K562 (cell line): ENCODE data around the gene MRPL40. TPM values are rescaled to one million over a fixed set of nuclear protein-coding genes. Genes with fewer than 3 reads are reported as not detected.

ENCODE experiments used
- BRD4 ChIP-seq: fragments of 200-600 bp; sonication (generic); IDR thresholded peaks from 2 replicates; pipeline ENCODE4 v1.6.1; 2017; ENCODE audit warnings: inconsistent platforms
- CTBP1 ChIP-seq: fragments of 450-650 bp; IDR thresholded peaks from 2 replicates; pipeline ENCODE4 v1.6.1; 2016; ENCODE audit warnings: borderline replicate concordance
- GATAD2B ChIP-seq: fragments of 450-650 bp; IDR thresholded peaks from 2 replicates; pipeline ENCODE4 v1.6.1; 2017; ENCODE audit warnings: mild to moderate bottlenecking, borderline replicate concordance
- HCFC1 ChIP-seq: IDR thresholded peaks from 2 replicates; pipeline ENCODE4 v1.6.1; 2012; ENCODE audit warnings: low read depth, low read length, improper control_type of control experiment
- MAZ ChIP-seq, 2 experiments: fragments of 450-650 bp in 1 of 2; sonication (generic) in 1 of 2; formaldehyde crosslinking; IDR thresholded peaks in 1 of 2; conservative IDR thresholded peaks in 1 of 2; 2 replicates each; pipeline versions ENCODE4 v1.4.0 to v1.5.0; 2020; ENCODE audit warnings: mild to moderate bottlenecking in 1 of 2, missing genetic modification reagents in 1 of 2
- MEF2D ChIP-seq: conservative IDR thresholded peaks from 2 replicates; pipeline ENCODE4 v1.6.1; 2016; ENCODE audit warnings: low read depth, missing genetic modification characterization, missing compliant biosample characterization
- RBBP5 ChIP-seq: fragments of 200-600 bp; sonication (generic); IDR thresholded peaks from 2 replicates; pipeline ENCODE4 v1.6.1; 2012; ENCODE audit warnings: borderline replicate concordance, mild to moderate bottlenecking, low read length, control low read depth, inconsistent platforms; ENCODE audit not compliant: insufficient read depth, poor library complexity, severe bottlenecking
- SMC3 ChIP-seq: conservative IDR thresholded peaks from 2 replicates; pipeline ENCODE4 v1.6.1; 2011; ENCODE audit warnings: low read depth, low read length, improper control_type of control experiment; ENCODE audit not compliant: insufficient read depth
- SNRNP70 ChIP-seq: fragments of 200-400 bp; formaldehyde crosslinking; optimal IDR thresholded peaks from 2 replicates; pipeline ENCODE3; 2017; ENCODE audit warnings: low read depth, low read length
- ZNF740 ChIP-seq, 3 experiments: fragments of 200-800 bp in 1 of 3; sonication (Bioruptor generic) in 1 of 3; sonication (generic) in 1 of 3; formaldehyde crosslinking in 1 of 3; IDR thresholded peaks; 2 replicates each; pipeline versions ENCODE4 v1.6.1 to v1.8.0; 2016 to 2022; ENCODE audit warnings: mild to moderate bottlenecking in 2 of 3, missing compliant biosample characterization in 2 of 3, missing genetic modification characterization in 2 of 3, missing genetic modification reagents in 1 of 3
- polyA plus RNA-seq, 8 experiments: library from polyadenylated mRNA; depleted of rRNA in 4 of 8; stranded (reverse) in 5 of 8; unstranded in 3 of 8; fragments of >200 nt; fragmentation: Nextera tagmentation in 2 of 8; fragmentation: Illumina TruSeq in 1 of 8; extraction: Ambion mirVana in 2 of 8; extraction: Trizol in 1 of 8; gene quantifications; 2 replicates each; pipeline versions ENCODE4 v1.2.1 to v1.2.3, GENCODE V29; 2011 to 2014; ENCODE audit warnings: inconsistent platforms in 1 of 8, missing spikeins in 1 of 8
- total RNA-seq, 7 experiments: library from RNA; depleted of rRNA in 6 of 7; stranded (reverse); fragments of >200 nt in 6 of 7; fragmentation: Illumina TruSeq in 2 of 7; extraction: Trizol in 2 of 7; gene quantifications; 2 replicates each; pipeline versions ENCODE4 v1.2.1 to v1.2.3, GENCODE V29; 2011 to 2021; ENCODE audit warnings: low replicate concordance in 1 of 7
- TF ChIP-seq, protein P1 (sequence below): fragments of 450-650 bp; IDR thresholded peaks from 2 replicates; pipeline ENCODE4 v1.6.1; 2016; ENCODE audit warnings: mild to moderate bottlenecking
- TF ChIP-seq, protein P2 (sequence below), 2 experiments: fragments of 450-650 bp in 1 of 2; sonication (generic) in 1 of 2; formaldehyde crosslinking in 1 of 2; IDR thresholded peaks in 1 of 2; conservative IDR thresholded peaks in 1 of 2; 2 replicates each; pipeline versions ENCODE4 v1.6.1 to v1.8.1; 2016 to 2023; ENCODE audit warnings: mild to moderate bottlenecking in 2 of 2, moderate library complexity in 2 of 2, inconsistent platforms in 1 of 2, missing genetic modification reagents in 1 of 2
- TF ChIP-seq, protein P3 (sequence below), 2 experiments: fragments of 150-350 bp in 1 of 2; IDR thresholded peaks; 2 replicates each; pipeline ENCODE4 v1.6.1; 2012 to 2016; ENCODE audit warnings: low read depth in 2 of 2, low read length in 2 of 2, mild to moderate bottlenecking in 1 of 2, moderate library complexity in 1 of 2
- TF ChIP-seq, protein P4 (sequence below): fragments of 450-650 bp; IDR thresholded peaks from 2 replicates; pipeline ENCODE4 v1.7.1; 2018; ENCODE audit warnings: mild to moderate bottlenecking, low read depth; ENCODE audit not compliant: partially characterized antibody

The MRPL40 gene
- total and polyA plus RNA-seq, 9 of the 15 experiments (the other 6 are each of a cell fraction or from before 2014, with no cell fraction given): 132 to 652 (median 208) TPM

DNA sequence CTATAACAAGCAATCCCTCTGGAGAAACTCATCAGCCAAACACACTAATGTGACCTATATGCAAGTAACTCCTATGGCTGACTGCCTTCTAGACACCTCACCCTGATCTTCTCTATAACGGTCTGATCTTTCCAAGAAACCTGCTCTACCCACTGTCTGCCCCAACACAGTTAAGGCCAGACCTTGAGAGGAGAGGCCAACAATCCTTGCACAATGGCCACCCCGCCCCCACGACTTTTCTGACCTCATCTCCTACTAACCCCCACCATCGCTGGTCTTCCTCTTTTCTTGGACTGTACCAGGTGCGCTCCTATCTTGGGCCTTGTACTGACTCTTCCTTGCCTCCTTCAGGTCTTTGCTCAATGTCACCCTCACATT lies 13.3 kb upstream of the MRPL40 start (continued):
- TF ChIP-seq, protein P1, sequence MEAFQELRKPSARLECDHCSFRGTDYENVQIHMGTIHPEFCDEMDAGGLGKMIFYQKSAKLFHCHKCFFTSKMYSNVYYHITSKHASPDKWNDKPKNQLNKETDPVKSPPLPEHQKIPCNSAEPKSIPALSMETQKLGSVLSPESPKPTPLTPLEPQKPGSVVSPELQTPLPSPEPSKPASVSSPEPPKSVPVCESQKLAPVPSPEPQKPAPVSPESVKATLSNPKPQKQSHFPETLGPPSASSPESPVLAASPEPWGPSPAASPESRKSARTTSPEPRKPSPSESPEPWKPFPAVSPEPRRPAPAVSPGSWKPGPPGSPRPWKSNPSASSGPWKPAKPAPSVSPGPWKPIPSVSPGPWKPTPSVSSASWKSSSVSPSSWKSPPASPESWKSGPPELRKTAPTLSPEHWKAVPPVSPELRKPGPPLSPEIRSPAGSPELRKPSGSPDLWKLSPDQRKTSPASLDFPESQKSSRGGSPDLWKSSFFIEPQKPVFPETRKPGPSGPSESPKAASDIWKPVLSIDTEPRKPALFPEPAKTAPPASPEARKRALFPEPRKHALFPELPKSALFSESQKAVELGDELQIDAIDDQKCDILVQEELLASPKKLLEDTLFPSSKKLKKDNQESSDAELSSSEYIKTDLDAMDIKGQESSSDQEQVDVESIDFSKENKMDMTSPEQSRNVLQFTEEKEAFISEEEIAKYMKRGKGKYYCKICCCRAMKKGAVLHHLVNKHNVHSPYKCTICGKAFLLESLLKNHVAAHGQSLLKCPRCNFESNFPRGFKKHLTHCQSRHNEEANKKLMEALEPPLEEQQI: no peak
- TF ChIP-seq ZNF740 (CRISPR knock-in tag; IDR thresholded peaks at IDR 0.05) (no peak), ZNF740 (tag; IDR thresholded peaks at IDR 0.05) (peak in 1 of 2 experiments; percentile 53; a peak in 1 of 4 replicates), SNRNP70 (no peak), SMC3 (no peak), MAZ (CRISPR knock-in tag; conservative IDR thresholded peaks at IDR 0.05 in 1 of 2, IDR thresholded peaks at IDR 0.05 in 1 of 2) (peak in 1 of 2 experiments; percentile 98; a peak in 3 of 4 replicates), RBBP5 (peak; percentile 89), MEF2D (tag) (0 out of 2 replicates have a peak, but pooled peaks have one; percentile 43), BRD4 (peak; percentile 30), HCFC1 (peak; percentile 42; the same call in 1 of the 2 replicates), CTBP1 (peak; percentile 96), GATAD2B (no peak)
- TF ChIP-seq, protein P2, sequence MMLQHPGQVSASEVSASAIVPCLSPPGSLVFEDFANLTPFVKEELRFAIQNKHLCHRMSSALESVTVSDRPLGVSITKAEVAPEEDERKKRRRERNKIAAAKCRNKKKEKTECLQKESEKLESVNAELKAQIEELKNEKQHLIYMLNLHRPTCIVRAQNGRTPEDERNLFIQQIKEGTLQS (IDR thresholded peaks at IDR 0.05): no peak
- TF ChIP-seq, protein P2 (CRISPR knock-in tag; conservative IDR thresholded peaks at IDR 0.05): peak; percentile 95
- TF ChIP-seq, protein P3, sequence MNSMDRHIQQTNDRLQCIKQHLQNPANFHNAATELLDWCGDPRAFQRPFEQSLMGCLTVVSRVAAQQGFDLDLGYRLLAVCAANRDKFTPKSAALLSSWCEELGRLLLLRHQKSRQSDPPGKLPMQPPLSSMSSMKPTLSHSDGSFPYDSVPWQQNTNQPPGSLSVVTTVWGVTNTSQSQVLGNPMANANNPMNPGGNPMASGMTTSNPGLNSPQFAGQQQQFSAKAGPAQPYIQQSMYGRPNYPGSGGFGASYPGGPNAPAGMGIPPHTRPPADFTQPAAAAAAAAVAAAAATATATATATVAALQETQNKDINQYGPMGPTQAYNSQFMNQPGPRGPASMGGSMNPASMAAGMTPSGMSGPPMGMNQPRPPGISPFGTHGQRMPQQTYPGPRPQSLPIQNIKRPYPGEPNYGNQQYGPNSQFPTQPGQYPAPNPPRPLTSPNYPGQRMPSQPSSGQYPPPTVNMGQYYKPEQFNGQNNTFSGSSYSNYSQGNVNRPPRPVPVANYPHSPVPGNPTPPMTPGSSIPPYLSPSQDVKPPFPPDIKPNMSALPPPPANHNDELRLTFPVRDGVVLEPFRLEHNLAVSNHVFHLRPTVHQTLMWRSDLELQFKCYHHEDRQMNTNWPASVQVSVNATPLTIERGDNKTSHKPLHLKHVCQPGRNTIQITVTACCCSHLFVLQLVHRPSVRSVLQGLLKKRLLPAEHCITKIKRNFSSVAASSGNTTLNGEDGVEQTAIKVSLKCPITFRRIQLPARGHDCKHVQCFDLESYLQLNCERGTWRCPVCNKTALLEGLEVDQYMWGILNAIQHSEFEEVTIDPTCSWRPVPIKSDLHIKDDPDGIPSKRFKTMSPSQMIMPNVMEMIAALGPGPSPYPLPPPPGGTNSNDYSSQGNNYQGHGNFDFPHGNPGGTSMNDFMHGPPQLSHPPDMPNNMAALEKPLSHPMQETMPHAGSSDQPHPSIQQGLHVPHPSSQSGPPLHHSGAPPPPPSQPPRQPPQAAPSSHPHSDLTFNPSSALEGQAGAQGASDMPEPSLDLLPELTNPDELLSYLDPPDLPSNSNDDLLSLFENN (IDR thresholded peaks at IDR 0.05; ENCODE audit: low read depth in 2 of 2, low read length in 2 of 2): peak in 1 of 2 experiments; percentile 74; a peak in 2 of 4 replicates
- TF ChIP-seq, protein P4, sequence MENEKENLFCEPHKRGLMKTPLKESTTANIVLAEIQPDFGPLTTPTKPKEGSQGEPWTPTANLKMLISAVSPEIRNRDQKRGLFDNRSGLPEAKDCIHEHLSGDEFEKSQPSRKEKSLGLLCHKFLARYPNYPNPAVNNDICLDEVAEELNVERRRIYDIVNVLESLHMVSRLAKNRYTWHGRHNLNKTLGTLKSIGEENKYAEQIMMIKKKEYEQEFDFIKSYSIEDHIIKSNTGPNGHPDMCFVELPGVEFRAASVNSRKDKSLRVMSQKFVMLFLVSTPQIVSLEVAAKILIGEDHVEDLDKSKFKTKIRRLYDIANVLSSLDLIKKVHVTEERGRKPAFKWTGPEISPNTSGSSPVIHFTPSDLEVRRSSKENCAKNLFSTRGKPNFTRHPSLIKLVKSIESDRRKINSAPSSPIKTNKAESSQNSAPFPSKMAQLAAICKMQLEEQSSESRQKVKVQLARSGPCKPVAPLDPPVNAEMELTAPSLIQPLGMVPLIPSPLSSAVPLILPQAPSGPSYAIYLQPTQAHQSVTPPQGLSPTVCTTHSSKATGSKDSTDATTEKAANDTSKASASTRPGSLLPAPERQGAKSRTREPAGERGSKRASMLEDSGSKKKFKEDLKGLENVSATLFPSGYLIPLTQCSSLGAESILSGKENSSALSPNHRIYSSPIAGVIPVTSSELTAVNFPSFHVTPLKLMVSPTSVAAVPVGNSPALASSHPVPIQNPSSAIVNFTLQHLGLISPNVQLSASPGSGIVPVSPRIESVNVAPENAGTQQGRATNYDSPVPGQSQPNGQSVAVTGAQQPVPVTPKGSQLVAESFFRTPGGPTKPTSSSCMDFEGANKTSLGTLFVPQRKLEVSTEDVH: peak; percentile 81
